Liver (tissue), 3 donors: Measurements from ENCODE around the gene RPH3AL.

Source experiments
- ATF3 ChIP-seq: IDR thresholded peaks from 2 replicates; pipeline ENCODE4 v1.6.1; 2016; ENCODE audit warnings: antibody characterized with exemption
- EGR1 ChIP-seq, 2 donors: IDR thresholded peaks; 2 replicates each; pipeline ENCODE4 v1.6.1; 2016 to 2018; ENCODE audit warnings: antibody characterized with exemption in 2 of 2, low read depth in 2 of 2
- FOXA1 ChIP-seq: IDR thresholded peaks from 2 replicates; pipeline ENCODE4 v1.6.1; 2016; ENCODE audit warnings: antibody characterized with exemption
- GABPA ChIP-seq, 2 donors: IDR thresholded peaks in 1 of 2; conservative IDR thresholded peaks in 1 of 2; 2 replicates each; pipeline ENCODE4 v1.6.1; 2016; ENCODE audit warnings: antibody characterized with exemption in 2 of 2, mild to moderate bottlenecking in 1 of 2, moderate library complexity in 1 of 2
- HNF4A ChIP-seq, 2 donors: conservative IDR thresholded peaks; 2 replicates each; pipeline ENCODE4 v1.6.1; 2016; ENCODE audit warnings: antibody characterized with exemption in 2 of 2, mild to moderate bottlenecking in 2 of 2
- JUND ChIP-seq, 2 donors: IDR thresholded peaks; 2 replicates each; pipeline ENCODE4 v1.6.1; 2016; ENCODE audit warnings: antibody characterized with exemption in 2 of 2
- MAX ChIP-seq: IDR thresholded peaks from 2 replicates; pipeline ENCODE4 v1.6.1; 2016; ENCODE audit warnings: antibody characterized with exemption
- RAD21 ChIP-seq, 2 donors: IDR thresholded peaks; 2 replicates each; pipeline ENCODE4 v1.6.1; 2016; ENCODE audit warnings: antibody characterized with exemption in 2 of 2, mild to moderate bottlenecking in 2 of 2
- RXRA ChIP-seq, 2 donors: IDR thresholded peaks; 2 replicates each; pipeline ENCODE4 v1.6.1; 2017 to 2018; ENCODE audit warnings: antibody characterized with exemption in 2 of 2, mild to moderate bottlenecking in 1 of 2
- TAF1 ChIP-seq: conservative IDR thresholded peaks from 2 replicates; pipeline ENCODE4 v1.6.1; 2016; ENCODE audit warnings: antibody characterized with exemption, mild to moderate bottlenecking
- YY1 ChIP-seq: IDR thresholded peaks from 2 replicates; pipeline ENCODE4 v1.6.1; 2016; ENCODE audit warnings: antibody characterized with exemption, mild to moderate bottlenecking
- TF ChIP-seq, protein P1 (sequence below): IDR thresholded peaks from 2 replicates; pipeline ENCODE4 v1.6.1; 2016; ENCODE audit warnings: antibody characterized with exemption, mild to moderate bottlenecking
- TF ChIP-seq, protein P2 (sequence below): fragments of 150-350 bp; IDR thresholded peaks from 2 replicates; pipeline ENCODE4 v1.5.1; 2017; ENCODE audit warnings: improper control_type of control experiment, low read depth, low read length; ENCODE audit not compliant: missing input control
- donor health status: healthy.
- donor health status: healthy.

DNA sequence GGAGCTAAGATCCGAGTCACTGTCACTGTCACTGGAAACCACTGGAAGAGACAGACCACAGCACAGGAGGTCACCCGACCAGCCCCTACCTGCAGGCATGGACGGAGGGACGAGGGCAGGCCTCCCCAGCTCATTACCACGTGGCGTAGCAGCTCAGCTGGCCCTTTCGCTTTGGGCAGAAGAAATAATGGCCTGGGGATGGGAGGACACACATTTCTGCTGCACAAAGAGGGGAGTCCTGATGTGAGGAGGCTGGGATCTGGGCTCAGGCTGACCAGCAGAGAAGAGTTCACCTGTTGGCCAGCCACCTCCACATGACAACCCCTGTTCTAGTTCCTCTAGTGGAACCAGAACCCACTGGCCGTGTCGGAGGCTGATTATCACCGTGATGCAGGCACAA lies 132.9 kb downstream of the RPH3AL start:
- TF ChIP-seq ATF3: no peak
- TF ChIP-seq EGR1 (IDR thresholded peaks at IDR 0.05; ENCODE audit: low read depth in 2 of 2): no peak
- TF ChIP-seq, protein P1, sequence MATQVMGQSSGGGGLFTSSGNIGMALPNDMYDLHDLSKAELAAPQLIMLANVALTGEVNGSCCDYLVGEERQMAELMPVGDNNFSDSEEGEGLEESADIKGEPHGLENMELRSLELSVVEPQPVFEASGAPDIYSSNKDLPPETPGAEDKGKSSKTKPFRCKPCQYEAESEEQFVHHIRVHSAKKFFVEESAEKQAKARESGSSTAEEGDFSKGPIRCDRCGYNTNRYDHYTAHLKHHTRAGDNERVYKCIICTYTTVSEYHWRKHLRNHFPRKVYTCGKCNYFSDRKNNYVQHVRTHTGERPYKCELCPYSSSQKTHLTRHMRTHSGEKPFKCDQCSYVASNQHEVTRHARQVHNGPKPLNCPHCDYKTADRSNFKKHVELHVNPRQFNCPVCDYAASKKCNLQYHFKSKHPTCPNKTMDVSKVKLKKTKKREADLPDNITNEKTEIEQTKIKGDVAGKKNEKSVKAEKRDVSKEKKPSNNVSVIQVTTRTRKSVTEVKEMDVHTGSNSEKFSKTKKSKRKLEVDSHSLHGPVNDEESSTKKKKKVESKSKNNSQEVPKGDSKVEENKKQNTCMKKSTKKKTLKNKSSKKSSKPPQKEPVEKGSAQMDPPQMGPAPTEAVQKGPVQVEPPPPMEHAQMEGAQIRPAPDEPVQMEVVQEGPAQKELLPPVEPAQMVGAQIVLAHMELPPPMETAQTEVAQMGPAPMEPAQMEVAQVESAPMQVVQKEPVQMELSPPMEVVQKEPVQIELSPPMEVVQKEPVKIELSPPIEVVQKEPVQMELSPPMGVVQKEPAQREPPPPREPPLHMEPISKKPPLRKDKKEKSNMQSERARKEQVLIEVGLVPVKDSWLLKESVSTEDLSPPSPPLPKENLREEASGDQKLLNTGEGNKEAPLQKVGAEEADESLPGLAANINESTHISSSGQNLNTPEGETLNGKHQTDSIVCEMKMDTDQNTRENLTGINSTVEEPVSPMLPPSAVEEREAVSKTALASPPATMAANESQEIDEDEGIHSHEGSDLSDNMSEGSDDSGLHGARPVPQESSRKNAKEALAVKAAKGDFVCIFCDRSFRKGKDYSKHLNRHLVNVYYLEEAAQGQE: no peak
- TF ChIP-seq, protein P2, sequence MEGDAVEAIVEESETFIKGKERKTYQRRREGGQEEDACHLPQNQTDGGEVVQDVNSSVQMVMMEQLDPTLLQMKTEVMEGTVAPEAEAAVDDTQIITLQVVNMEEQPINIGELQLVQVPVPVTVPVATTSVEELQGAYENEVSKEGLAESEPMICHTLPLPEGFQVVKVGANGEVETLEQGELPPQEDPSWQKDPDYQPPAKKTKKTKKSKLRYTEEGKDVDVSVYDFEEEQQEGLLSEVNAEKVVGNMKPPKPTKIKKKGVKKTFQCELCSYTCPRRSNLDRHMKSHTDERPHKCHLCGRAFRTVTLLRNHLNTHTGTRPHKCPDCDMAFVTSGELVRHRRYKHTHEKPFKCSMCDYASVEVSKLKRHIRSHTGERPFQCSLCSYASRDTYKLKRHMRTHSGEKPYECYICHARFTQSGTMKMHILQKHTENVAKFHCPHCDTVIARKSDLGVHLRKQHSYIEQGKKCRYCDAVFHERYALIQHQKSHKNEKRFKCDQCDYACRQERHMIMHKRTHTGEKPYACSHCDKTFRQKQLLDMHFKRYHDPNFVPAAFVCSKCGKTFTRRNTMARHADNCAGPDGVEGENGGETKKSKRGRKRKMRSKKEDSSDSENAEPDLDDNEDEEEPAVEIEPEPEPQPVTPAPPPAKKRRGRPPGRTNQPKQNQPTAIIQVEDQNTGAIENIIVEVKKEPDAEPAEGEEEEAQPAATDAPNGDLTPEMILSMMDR: no peak
- no peak for TF ChIP-seq JUND (IDR thresholded peaks at IDR 0.05)
- no peak for TF ChIP-seq HNF4A (conservative IDR thresholded peaks at IDR 0.05)
- no peak for TF ChIP-seq TAF1
- TF ChIP-seq RAD21 (IDR thresholded peaks at IDR 0.05): no peak
- TF ChIP-seq GABPA (IDR thresholded peaks at IDR 0.05 in 1 of 2, conservative IDR thresholded peaks at IDR 0.05 in 1 of 2): no peak
- no peak for TF ChIP-seq FOXA1
- no peak for TF ChIP-seq MAX
- TF ChIP-seq YY1: no peak
- TF ChIP-seq RXRA (IDR thresholded peaks at IDR 0.05): no peak
